Tibial nerve (tissue), 4 donors: ENCODE data around the gene FAM237B. TPM values are rescaled to one million over a fixed set of nuclear protein-coding genes. Genes with fewer than 3 reads are reported as not detected.
"Not testable (repeated sequence)": the region's sequence is repeated elsewhere in the genome, so short reads cannot be mapped to it uniquely, and the experiment has no call there.

Experiments
- DNase-seq, 2 donors: peaks; one replicate each; pipeline ENCODE4 v3.0.0-alpha.2; 2019; ENCODE audit warnings: low spot score in 2 of 2
- H3K27ac ChIP-seq, 4 donors: fragments of 200-600 bp; sonication (generic) in 3 of 4; one replicate each; pipeline ENCODE4 v1.5.1; 2017 to 2019; ENCODE audit warnings: mild to moderate bottlenecking in 1 of 4
- H3K27me3 ChIP-seq, 2 donors: fragments of 200-600 bp; sonication (generic) in 1 of 2; one replicate each; pipeline versions ENCODE4 v1.5.1 to v1.6.0; 2017 to 2019
- H3K36me3 ChIP-seq, 3 donors: fragments of 200-600 bp; sonication (generic); one replicate each; pipeline ENCODE4 v1.5.1; 2018 to 2019
- H3K4me1 ChIP-seq, 4 donors: fragments of 200-600 bp; sonication (generic) in 3 of 4; one replicate each; pipeline ENCODE4 v1.5.1; 2017 to 2019
- H3K4me3 ChIP-seq, 4 donors: fragments of 200-600 bp; sonication (generic) in 3 of 4; one replicate each; pipeline ENCODE4 v1.5.1; 2017 to 2019; ENCODE audit warnings: mild to moderate bottlenecking in 1 of 4, moderate library complexity in 1 of 4
- H3K9me3 ChIP-seq, 4 donors: fragments of 200-600 bp; sonication (generic) in 3 of 4; one replicate each; pipeline ENCODE4 v1.5.1; 2017 to 2019
- EP300 ChIP-seq, 2 donors: sonication (generic); formaldehyde crosslinking; IDR thresholded peaks; one replicate each; pipeline ENCODE4 v1.6.1; 2017; ENCODE audit warnings: antibody characterized with exemption in 2 of 2, mild to moderate bottlenecking in 1 of 2
- POLR2A ChIP-seq, 2 donors: fragments of 450-650 bp; IDR thresholded peaks; one replicate each; pipeline ENCODE4 v1.6.1; 2017; ENCODE audit warnings: antibody characterized with exemption in 2 of 2, mild to moderate bottlenecking in 2 of 2, moderate library complexity in 2 of 2
- WGBS, 2 donors: methylation state at CpG; one replicate each; pipeline ENCODE4 v1.1.5; 2018; 5-methylcytosine and 5-hydroxymethylcytosine counted together
- total RNA-seq, 4 donors: library from RNA; depleted of rRNA; stranded (reverse); fragments of >200 nt; gene quantifications; one replicate each; pipeline ENCODE4 v1.1.0, GENCODE V29; 2016
- TF ChIP-seq, protein P1 (sequence below), 5 experiments: fragments of 200-600 bp in 3 of 5; fragments of 450-650 bp in 2 of 5; sonication (generic) in 3 of 5; IDR thresholded peaks; one replicate each; pipeline ENCODE4 v1.5.1; 2016 to 2019; ENCODE audit warnings: antibody characterized with exemption in 5 of 5, mild to moderate bottlenecking in 3 of 5, moderate library complexity in 2 of 5

The FAM237B gene
- total RNA-seq, 4 donors from 2014 or later: not detected

DNA sequence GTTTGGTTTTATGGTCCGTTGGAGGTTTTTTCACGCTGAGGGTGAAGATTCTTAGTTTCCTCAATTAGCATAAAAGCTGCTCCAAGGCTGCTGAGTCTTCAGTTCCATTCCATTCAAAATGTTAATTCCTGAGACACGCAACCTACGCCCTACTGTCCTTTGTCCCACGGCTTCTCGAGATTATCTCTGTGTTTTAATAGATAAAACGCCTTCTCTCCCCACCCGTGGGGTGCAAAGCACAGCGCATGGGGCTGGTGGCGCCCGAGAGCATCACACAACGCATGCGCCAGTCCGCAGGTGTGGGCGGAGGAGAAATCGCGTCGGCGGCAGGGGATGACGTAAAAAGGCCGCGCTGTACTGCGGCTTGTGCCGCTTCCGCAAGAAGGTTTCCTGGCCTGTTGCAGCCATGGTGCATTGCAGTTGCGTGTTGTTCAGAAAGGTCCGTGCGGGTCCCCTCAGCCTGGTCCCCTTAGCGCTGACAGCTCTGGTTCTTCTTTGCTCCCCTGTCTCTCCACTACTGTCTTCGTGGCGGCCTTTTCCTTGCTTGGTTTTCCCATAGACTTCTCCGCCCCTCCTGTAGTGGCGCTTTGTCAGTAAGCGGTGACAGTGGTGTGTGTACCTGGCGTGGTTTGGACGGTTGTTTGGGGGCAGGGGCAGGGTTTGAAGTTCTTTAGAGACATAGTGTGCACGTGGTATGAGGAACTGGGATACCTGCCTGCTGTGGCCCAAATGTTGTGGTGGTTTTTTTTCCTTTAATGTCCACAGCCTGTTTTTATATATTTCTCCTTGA is 25.4 kb upstream of the FAM237B start, which contains the start of gene GTPBP10:
Gene GTPBP10 (plus strand): TSS at position 381 of the 790 bp plus-strand sequence. CDS start 26 bp downstream, at position 407.
- TF ChIP-seq EP300 (IDR thresholded peaks at IDR 0.05): peak; percentile 83 to 96
- TF ChIP-seq POLR2A (IDR thresholded peaks at IDR 0.05): peak; percentile 63 to 75
- TF ChIP-seq, protein P1, sequence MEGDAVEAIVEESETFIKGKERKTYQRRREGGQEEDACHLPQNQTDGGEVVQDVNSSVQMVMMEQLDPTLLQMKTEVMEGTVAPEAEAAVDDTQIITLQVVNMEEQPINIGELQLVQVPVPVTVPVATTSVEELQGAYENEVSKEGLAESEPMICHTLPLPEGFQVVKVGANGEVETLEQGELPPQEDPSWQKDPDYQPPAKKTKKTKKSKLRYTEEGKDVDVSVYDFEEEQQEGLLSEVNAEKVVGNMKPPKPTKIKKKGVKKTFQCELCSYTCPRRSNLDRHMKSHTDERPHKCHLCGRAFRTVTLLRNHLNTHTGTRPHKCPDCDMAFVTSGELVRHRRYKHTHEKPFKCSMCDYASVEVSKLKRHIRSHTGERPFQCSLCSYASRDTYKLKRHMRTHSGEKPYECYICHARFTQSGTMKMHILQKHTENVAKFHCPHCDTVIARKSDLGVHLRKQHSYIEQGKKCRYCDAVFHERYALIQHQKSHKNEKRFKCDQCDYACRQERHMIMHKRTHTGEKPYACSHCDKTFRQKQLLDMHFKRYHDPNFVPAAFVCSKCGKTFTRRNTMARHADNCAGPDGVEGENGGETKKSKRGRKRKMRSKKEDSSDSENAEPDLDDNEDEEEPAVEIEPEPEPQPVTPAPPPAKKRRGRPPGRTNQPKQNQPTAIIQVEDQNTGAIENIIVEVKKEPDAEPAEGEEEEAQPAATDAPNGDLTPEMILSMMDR (IDR thresholded peaks at IDR 0.05): peak; percentile 73 to 87 (median 84)
- H3K4me3 ChIP-seq: peak within 1 kb of the TSS; percentile 57 to 86 (median 77)
- 0% methylated on average over 37 of the region's 37 CpGs for WGBS, 2 donors
- H3K36me3 ChIP-seq: no peaks in the 10 kb centered on the region
- peaks cover 0 to 20% (median 9%) of the 10 kb centered on the region in 4 donors for H3K4me1 ChIP-seq
- peak within 1 kb of the TSS; percentile 66 to 90 (median 88) for H3K27ac ChIP-seq
- no peaks in the 10 kb centered on the region for H3K27me3 ChIP-seq
- no peaks in the 10 kb centered on the region for H3K9me3 ChIP-seq
- peak; percentile 83 to 85 for DNase-seq

- peak overlapping the region; percentile 66 to 90 (median 88) for H3K27ac ChIP-seq
- WGBS, 2 donors: 5% methylated on average over 18 of the region's 18 CpGs
- TF ChIP-seq, protein P1 (IDR thresholded peaks at IDR 0.05): no peak
- TF ChIP-seq EP300 (IDR thresholded peaks at IDR 0.05): no peak
- TF ChIP-seq POLR2A (IDR thresholded peaks at IDR 0.05): no peak
- H3K36me3 ChIP-seq: no peaks in the 10 kb centered on the region
- H3K27me3 ChIP-seq: no peaks in the 10 kb centered on the region
- DNase-seq: peak in 1 of 2 donors; percentile 5
- H3K4me3 ChIP-seq: peak overlapping the region; percentile 57 to 86 (median 77)
- H3K9me3 ChIP-seq: no peaks in the 10 kb centered on the region
- peaks cover 0 to 20% (median 9%) of the 10 kb centered on the region in 4 donors for H3K4me1 ChIP-seq
These were observed 24.7 kb upstream of the FAM237B start for GRCh38 chr7:90345595-90346335.

- no peak for DNase-seq
- H3K27ac ChIP-seq: peak overlapping the region in 3 of 4 donors; percentile 86 to 90 (median 90)
- peak overlapping the region in 1 of 4 donors; percentile 76 for H3K4me3 ChIP-seq
These were observed 23.9 kb upstream of the FAM237B start for GRCh38 chr7:90345016-90345415.

GRCh38 chr7:90337106-90337505 is 16.0 kb upstream of the FAM237B start:
- H3K36me3 ChIP-seq: no peaks in the 10 kb centered on the region
- H3K4me1 ChIP-seq: no peaks in the 10 kb centered on the region
- no peaks in the 10 kb centered on the region for H3K27me3 ChIP-seq
- H3K27ac ChIP-seq: no peak overlapping the region
- no peak for DNase-seq
- no peaks in the 10 kb centered on the region for H3K9me3 ChIP-seq
- TF ChIP-seq, protein P1 (IDR thresholded peaks at IDR 0.05): no peak
- no peak for TF ChIP-seq POLR2A (IDR thresholded peaks at IDR 0.05)
- no peak for TF ChIP-seq EP300 (IDR thresholded peaks at IDR 0.05)
- H3K4me3 ChIP-seq: no peak overlapping the region

More at GRCh38 chr7:90345016-90345415, 23.9 kb upstream of the FAM237B start:
- no peaks in the 10 kb centered on the region for H3K9me3 ChIP-seq
- H3K36me3 ChIP-seq: no peaks in the 10 kb centered on the region
- H3K27me3 ChIP-seq: no peaks in the 10 kb centered on the region
- H3K4me1 ChIP-seq: peaks cover 0 to 20% (median 9%) of the 10 kb centered on the region in 4 donors
- TF ChIP-seq POLR2A (IDR thresholded peaks at IDR 0.05) (no peak), EP300 (IDR thresholded peaks at IDR 0.05) (no peak)
- TF ChIP-seq, protein P1 (IDR thresholded peaks at IDR 0.05): no peak

- H3K27ac ChIP-seq, H3K4me3 ChIP-seq, H3K36me3 ChIP-seq, H3K9me3 ChIP-seq, DNase-seq, H3K27me3 ChIP-seq, H3K4me1 ChIP-seq: not testable (repeated sequence)
- WGBS, 2 donors: 93 to 95% methylated on average over 2 of the region's 2 CpGs
These were observed 13.8 kb upstream of the FAM237B start for GRCh38 chr7:90334926-90335325.
